ENCODE results near the gene TMEM185A. TPM values are rescaled to one million over a fixed set of nuclear protein-coding genes. Genes with fewer than 3 reads are reported as not detected.

Gene TMEM185A
- 32.1 and 34.2 TPM in 2 replicates for total RNA-seq (2013; cell fraction: nucleolus; rRNA removed)
- total RNA-seq (2014; rRNA removed) (11.9 and 12.5 TPM in 2 replicates), total RNA-seq (2014; rRNA removed; fragmentation: Illumina TruSeq; extraction: Trizol) (9.6 and 11.0 TPM in 2 replicates), total RNA-seq (2021) (13.0 and 15.0 TPM in 2 replicates), polyA plus RNA-seq (2011; rRNA removed) (24.5 and 25.1 TPM in 2 replicates), polyA plus RNA-seq (2014; fragmentation: Illumina TruSeq; extraction: Trizol) (11.2 and 11.5 TPM in 2 replicates), polyA plus RNA-seq (2014; fragmentation: Nextera tagmentation; extraction: Ambion mirVana) (1 to 10 TPM; 2.4 to 3.9 TPM), polyA plus RNA-seq (2014; rRNA removed) (11.6 and 11.9 TPM in 2 replicates), polyA plus RNA-seq (2016; fragmentation: Nextera tagmentation; extraction: Ambion mirVana) (10 to 100 TPM; 16.8 to 19.1 TPM), polyA minus RNA-seq (2011; rRNA and poly(A)+ RNA removed) (29.6 and 32.6 TPM in 2 replicates), Bru-seq, nascent RNA (percentile 72 among the genes with signal in this experiment), BruChase-seq, experiment 1, labeled RNA remaining after a 6-hour chase (percentile 69 among the genes with signal in this experiment), BruChase-seq, experiment 2, labeled RNA remaining after a 2-hour chase (percentile 71 among the genes with signal in this experiment)
- polyA plus RNA-seq (2011; ENCODE audit: low read depth), result 9.0 TPM
- polyA plus RNA-seq (2011; cell fraction: cytosol; rRNA removed), result 24.1 and 27.1 TPM in 2 replicates
- 20.7 and 26.0 TPM in 2 replicates for polyA plus RNA-seq (2011; cell fraction: nucleus; rRNA removed)
- 9.3 and 13.1 TPM in 2 replicates for polyA plus RNA-seq (2012)
- 8.6 and 13.2 TPM in 2 replicates for polyA minus RNA-seq (2011; cell fraction: cytosol; rRNA and poly(A)+ RNA removed)
- polyA minus RNA-seq (2011; cell fraction: nucleus; rRNA and poly(A)+ RNA removed), result 7.4 and 12.2 TPM in 2 replicates
- long read RNA-seq, experiment 1, transcript TMEM185A-207 (7 exons, 2,840 nt), result major isoform, 5 of 6 reads
- long read RNA-seq, experiment 1, partial matches to known transcripts, result 0 of 6 reads
- long read RNA-seq, experiment 1, other reads (novel, unspliced or antisense), result 0 of 6 reads
- long read RNA-seq, experiment 2, partial matches to known transcripts, result 2 of 4 reads
- long read RNA-seq, experiment 2, other reads (novel, unspliced or antisense), result 2 of 4 reads

DNA sequence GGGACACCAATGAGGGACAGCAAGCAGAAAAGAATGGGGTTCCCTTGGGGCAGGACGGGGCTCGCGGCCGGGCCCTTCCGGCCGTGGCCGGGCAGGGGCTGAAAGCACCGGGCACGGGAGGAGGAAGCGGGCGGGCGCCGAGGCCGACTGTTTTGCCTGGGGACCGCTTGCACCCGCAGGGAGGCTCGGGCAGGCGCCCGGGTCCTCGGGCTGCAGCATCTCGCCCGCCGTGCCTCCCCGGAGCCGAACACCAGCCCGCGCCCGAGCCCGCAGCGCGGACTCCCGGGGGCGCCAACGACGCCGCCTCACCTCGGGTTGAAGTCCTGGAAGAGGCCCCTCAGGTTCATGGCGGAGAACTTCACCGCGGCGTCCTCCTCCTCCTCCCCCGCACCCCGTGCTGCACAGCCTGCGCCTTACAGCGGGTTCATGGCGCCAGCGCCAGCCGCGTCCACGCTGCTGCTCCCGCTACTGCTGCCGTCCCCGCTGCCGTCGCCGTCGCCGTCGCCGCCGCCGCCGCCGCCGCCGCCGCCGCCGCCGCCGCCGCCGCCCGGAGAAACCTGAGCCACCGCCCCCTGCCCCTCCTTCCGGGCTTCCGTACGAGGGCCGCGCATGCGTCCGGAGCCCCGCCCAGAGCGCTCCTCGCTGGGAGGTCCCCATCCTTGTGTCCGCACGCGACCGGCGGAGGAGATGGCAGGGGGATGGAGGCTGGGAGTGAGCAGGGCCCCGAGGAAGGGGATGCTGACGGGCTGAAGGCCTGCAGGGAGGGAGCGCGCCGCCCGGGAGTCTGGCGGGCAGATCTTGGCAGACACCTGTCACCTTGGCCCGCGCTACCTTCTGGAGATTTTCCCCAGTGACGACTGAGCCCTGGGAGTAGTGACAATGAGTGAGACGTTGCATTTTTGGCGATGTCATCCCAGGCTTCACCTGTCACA is at the start of gene TMEM185A:
TSS of gene TMEM185A (minus strand) at position 559 of the 932 bp plus-strand sequence. CDS start at position 347, 212 bp downstream.
- intact Hi-C loops (cut with micrococcal nuclease; ENCODE audit: unreplicated experiment), result loop anchor here (1.0 to 5.0 kb wide), 2 partner anchors 91 to 196 kb away; no protein-coding TSS in a partner anchor
- H3K4me2 ChIP-seq (ENCODE audit: control insufficient read depth, insufficient read depth), result peak within 1 kb of the TSS; percentile 59
- in situ Hi-C loops (cut with MboI), result loop anchor here (10.0 kb wide), 1 partner anchor 107 kb away; no protein-coding TSS in a partner anchor
- ATAC-seq (peak; percentile 86), DNase-seq (ENCODE audit: low read depth, low spot score) (no peak), FAIRE-seq (no peak)
- whole genome bisulfite sequencing (ENCODE audit: insufficient coverage, insufficient replicate concordance, low lambda C conversion rate, missing lambda C conversion rate), result 36% methylated on average over 46 of the region's 102 CpGs
- POLR2A ChIA-PET, result no interaction called here
- H3K27me3 ChIP-seq (replicated peaks in 1 of 2; ENCODE audit: control insufficient read depth in 2 of 2, insufficient read depth in 2 of 2, low read length in 1 of 2), result no peaks in the 10 kb centered on the region
- BruUV-seq (replicated peaks), result no TSS peak
- CTCF ChIA-PET, result no interaction called here
- H3K79me2 ChIP-seq (ENCODE audit: control insufficient read depth, insufficient read depth, low read length), result peaks cover 3% of the 10 kb centered on the region; the same call in 1 of the 2 replicates
- H3K4me1 ChIP-seq (ENCODE audit: control insufficient read depth, insufficient read depth, low read length), result no peaks in the 10 kb centered on the region
- H3K9me3 ChIP-seq (replicated peaks; ENCODE audit: control insufficient read depth, insufficient read depth, low read length), result no peaks in the 10 kb centered on the region
- H3K4me3 ChIP-seq, result peak within 1 kb of the TSS; percentile 66
- SMC1A ChIA-PET (ENCODE audit: uncharacterized antibody, unreplicated experiment), result no interaction called here
- H3K36me3 ChIP-seq (ENCODE audit: control insufficient read depth in 2 of 2, insufficient read depth in 2 of 2, low read length in 1 of 2), result no peaks in the 10 kb centered on the region
- RAD21 ChIA-PET (ENCODE audit: unreplicated experiment), result no interaction called here
- H3K27ac ChIP-seq (ENCODE audit: control insufficient read depth, insufficient read depth), result no peak within 1 kb of the TSS
- H3K9ac ChIP-seq (ENCODE audit: control insufficient read depth, insufficient read depth, low read length), result peak within 1 kb of the TSS; percentile 64
- H2AFZ ChIP-seq (ENCODE audit: control insufficient read depth, low read depth, low read length), result peak within 1 kb of the TSS; percentile 83
- no peaks in the 10 kb centered on the region; the same call in 1 of the 2 replicates for H4K20me1 ChIP-seq (ENCODE audit: control insufficient read depth, insufficient read depth)
- TF ChIP-seq MEF2A (IDR thresholded peaks at IDR 0.05; ENCODE audit: insufficient read depth, low read depth, low read length), result no peak
- TF ChIP-seq, protein P1, sequence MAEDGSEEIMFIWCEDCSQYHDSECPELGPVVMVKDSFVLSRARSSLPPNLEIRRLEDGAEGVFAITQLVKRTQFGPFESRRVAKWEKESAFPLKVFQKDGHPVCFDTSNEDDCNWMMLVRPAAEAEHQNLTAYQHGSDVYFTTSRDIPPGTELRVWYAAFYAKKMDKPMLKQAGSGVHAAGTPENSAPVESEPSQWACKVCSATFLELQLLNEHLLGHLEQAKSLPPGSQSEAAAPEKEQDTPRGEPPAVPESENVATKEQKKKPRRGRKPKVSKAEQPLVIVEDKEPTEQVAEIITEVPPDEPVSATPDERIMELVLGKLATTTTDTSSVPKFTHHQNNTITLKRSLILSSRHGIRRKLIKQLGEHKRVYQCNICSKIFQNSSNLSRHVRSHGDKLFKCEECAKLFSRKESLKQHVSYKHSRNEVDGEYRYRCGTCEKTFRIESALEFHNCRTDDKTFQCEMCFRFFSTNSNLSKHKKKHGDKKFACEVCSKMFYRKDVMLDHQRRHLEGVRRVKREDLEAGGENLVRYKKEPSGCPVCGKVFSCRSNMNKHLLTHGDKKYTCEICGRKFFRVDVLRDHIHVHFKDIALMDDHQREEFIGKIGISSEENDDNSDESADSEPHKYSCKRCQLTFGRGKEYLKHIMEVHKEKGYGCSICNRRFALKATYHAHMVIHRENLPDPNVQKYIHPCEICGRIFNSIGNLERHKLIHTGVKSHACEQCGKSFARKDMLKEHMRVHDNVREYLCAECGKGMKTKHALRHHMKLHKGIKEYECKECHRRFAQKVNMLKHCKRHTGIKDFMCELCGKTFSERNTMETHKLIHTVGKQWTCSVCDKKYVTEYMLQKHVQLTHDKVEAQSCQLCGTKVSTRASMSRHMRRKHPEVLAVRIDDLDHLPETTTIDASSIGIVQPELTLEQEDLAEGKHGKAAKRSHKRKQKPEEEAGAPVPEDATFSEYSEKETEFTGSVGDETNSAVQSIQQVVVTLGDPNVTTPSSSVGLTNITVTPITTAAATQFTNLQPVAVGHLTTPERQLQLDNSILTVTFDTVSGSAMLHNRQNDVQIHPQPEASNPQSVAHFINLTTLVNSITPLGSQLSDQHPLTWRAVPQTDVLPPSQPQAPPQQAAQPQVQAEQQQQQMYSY (CRISPR knock-in tag; IDR thresholded peaks at IDR 0.05), result no peak
- TF ChIP-seq, protein P2, sequence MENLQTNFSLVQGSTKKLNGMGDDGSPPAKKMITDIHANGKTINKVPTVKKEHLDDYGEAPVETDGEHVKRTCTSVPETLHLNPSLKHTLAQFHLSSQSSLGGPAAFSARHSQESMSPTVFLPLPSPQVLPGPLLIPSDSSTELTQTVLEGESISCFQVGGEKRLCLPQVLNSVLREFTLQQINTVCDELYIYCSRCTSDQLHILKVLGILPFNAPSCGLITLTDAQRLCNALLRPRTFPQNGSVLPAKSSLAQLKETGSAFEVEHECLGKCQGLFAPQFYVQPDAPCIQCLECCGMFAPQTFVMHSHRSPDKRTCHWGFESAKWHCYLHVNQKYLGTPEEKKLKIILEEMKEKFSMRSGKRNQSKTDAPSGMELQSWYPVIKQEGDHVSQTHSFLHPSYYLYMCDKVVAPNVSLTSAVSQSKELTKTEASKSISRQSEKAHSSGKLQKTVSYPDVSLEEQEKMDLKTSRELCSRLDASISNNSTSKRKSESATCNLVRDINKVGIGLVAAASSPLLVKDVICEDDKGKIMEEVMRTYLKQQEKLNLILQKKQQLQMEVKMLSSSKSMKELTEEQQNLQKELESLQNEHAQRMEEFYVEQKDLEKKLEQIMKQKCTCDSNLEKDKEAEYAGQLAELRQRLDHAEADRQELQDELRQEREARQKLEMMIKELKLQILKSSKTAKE (IDR thresholded peaks at IDR 0.05; ENCODE audit: low read depth, poor library complexity, severe bottlenecking), result no peak
- no peak for TF ChIP-seq MYB (IDR thresholded peaks at IDR 0.05; ENCODE audit: borderline replicate concordance, low read depth, low read length)
- TF ChIP-seq PML (IDR thresholded peaks at IDR 0.05; ENCODE audit: low read length), result no peak
- TF ChIP-seq, protein P3, sequence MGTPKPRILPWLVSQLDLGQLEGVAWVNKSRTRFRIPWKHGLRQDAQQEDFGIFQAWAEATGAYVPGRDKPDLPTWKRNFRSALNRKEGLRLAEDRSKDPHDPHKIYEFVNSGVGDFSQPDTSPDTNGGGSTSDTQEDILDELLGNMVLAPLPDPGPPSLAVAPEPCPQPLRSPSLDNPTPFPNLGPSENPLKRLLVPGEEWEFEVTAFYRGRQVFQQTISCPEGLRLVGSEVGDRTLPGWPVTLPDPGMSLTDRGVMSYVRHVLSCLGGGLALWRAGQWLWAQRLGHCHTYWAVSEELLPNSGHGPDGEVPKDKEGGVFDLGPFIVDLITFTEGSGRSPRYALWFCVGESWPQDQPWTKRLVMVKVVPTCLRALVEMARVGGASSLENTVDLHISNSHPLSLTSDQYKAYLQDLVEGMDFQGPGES (IDR thresholded peaks at IDR 0.05), result no peak
- no peak for TF ChIP-seq SIN3A (IDR thresholded peaks at IDR 0.05; ENCODE audit: low read depth, low read length)
- TF ChIP-seq POLR2AphosphoS2 (IDR thresholded peaks at IDR 0.05; ENCODE audit: low read depth, low read length), result no peak
- TF ChIP-seq RAD51 (IDR thresholded peaks at IDR 0.05), result no peak
- no peak for TF ChIP-seq SP1 (IDR thresholded peaks at IDR 0.05; ENCODE audit: low read depth, low read length)

Data from GM12878 (cell line).